NCI-H2196 treated with DMSO at 0.1 percent for 48 hours (cell line): ENCODE measurements around the gene PRKCE.
A peak's percentile ranks its signal among the peaks of the same experiment; 100 is the strongest.
"Not testable (repeated sequence)": the region's sequence is repeated elsewhere in the genome, so short reads cannot be mapped to it uniquely, and the experiment has no call there.

Experiments used
- DNase-seq: peaks from one replicate; lab custom pipeline; 2025; ENCODE audit not compliant: unreplicated experiment; lab: John Stamatoyannopoulos, UW

PRKCE gene

GRCh38 chr2:45901468-45902032, 250.1 kb downstream of the PRKCE start:
- DNase-seq, result no peak

GRCh38 chr2:45902380-45902779, 250.9 kb downstream of the PRKCE start:
- no peak for DNase-seq

- no peak for DNase-seq
Measured at GRCh38 chr2:45902781-45903375, 251.4 kb downstream of the PRKCE start.

GRCh38 chr2:45904267-45904945, 252.9 kb downstream of the PRKCE start:
- no peak for DNase-seq

- DNase-seq, result peak; percentile 24
Measured at GRCh38 chr2:45904946-45905631, 253.6 kb downstream of the PRKCE start.

GRCh38 chr2:45905632-45905958, 254.1 kb downstream of the PRKCE start:
- DNase-seq, result no peak

GRCh38 chr2:45907592-45907991, 256.1 kb downstream of the PRKCE start:
- no peak for DNase-seq

GRCh38 chr2:45908316-45909170, 257.1 kb downstream of the PRKCE start:
- DNase-seq, result no peak

- DNase-seq, result no peak
Measured at GRCh38 chr2:45909171-45909565, 257.7 kb downstream of the PRKCE start.

- peak; percentile 30 for DNase-seq
Measured at GRCh38 chr2:45909677-45910191, 258.3 kb downstream of the PRKCE start.

GRCh38 chr2:45910473-45911060, 259.1 kb downstream of the PRKCE start:
- no peak for DNase-seq

- DNase-seq, result no peak
Measured at GRCh38 chr2:45911538-45911937, 260.1 kb downstream of the PRKCE start.

GRCh38 chr2:45912109-45912508, 260.6 kb downstream of the PRKCE start:
- DNase-seq, result no peak

- no peak for DNase-seq
Measured at GRCh38 chr2:45913539-45913938, 262.1 kb downstream of the PRKCE start.

GRCh38 chr2:45915523-45915922, 264.0 kb downstream of the PRKCE start:
- DNase-seq, result no peak

- DNase-seq, result not testable (repeated sequence)
Measured at GRCh38 chr2:45917561-45918176, 266.2 kb downstream of the PRKCE start.

GRCh38 chr2:45918463-45919159, 267.1 kb downstream of the PRKCE start:
- peak; percentile 81 for DNase-seq

- DNase-seq, result peak; percentile 81
Measured at GRCh38 chr2:45919160-45919650, 267.7 kb downstream of the PRKCE start.

- no peak for DNase-seq
Measured at GRCh38 chr2:45919711-45920111, 268.2 kb downstream of the PRKCE start.
